Activated CD4-positive, alpha-beta T cell treated with anti-CD3 and anti-CD28 coated beads for 48 hours (primary cell): Measurements from ENCODE around the gene ZDHHC14.

ENCODE experiments used
- DNase-seq: peaks from one replicate; pipeline ENCODE4 v3.0.0-alpha.2; 2020

ZDHHC14 gene

DNA sequence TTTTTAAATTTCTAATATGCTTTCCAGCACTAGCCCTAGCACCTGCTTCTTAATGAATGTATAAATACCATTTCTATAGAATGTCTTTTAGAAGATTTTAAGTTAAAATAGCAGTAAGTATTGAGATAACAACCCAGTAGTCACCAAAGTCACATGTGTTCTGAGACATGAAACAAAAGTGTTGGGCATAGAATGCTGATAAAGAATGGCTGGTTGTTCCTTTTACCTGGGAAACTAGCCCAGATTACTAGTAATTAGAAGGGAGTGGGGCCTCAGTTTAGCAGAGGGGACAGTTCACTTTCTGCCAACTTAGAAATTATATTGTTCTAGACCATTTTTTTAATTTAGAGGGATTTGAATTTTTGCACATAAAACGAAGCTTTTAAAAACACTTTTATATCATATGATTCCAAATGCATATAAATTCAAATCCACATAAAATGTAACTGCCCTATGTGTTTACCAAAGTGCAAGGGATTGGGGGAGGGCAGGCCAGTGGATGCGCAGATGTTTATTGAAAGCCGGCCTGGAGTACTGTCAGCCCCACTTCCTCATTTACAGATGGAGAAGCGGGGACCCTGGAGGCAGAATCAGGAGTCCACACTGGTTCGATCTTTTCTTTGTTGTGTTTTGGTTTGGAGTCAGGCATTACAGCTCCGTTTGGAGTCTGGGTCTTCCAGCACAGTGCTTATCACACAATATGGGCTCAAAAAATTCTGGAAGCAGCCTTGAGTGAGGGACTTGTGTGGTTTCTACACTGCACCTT is 139.8 kb downstream of the ZDHHC14 start:
- no peak for DNase-seq

DNA sequence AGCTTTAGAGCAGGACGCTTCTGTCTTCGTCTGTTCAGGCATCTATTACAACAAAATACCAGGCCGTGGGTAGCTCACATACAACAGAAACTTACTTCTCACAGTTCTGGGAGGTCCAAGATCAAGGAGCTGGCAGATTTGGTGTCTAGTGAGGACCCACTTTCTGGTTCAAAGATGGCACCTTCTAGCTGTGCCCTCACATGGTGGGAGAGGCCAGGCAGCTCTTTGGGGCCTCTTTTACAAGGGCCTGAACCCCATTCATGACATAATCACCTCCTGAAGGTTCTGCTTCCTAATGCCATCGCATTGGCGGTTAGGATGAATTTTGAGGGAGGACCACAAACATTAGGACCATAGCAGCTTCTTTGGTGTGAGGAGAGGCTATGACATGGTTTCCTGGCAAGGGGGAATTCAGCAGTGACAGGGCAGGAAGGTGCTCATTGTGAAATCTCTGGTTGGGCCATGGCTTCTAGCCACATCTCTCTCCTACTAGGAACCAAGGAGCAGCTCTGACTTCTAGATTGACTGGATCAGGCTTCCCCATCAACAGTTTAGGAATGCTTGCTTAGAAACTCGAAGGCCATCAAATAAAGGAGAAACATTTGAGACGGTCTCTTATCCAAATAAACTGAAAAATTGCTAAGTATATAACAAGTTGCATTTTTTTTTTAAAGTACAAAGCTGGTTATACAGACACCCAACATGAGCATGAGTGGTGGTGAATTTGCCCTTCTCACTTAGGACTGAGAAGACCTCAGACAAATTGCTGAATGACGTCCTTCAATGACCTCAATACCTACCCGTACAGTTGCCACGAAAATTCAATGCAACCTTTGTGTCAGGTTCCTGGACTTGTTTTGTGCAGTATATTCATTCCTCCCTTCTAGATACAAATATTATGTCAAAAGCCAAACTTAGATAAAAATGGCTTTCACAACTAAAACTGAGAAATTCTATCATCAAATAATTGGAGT is 140.7 kb downstream of the ZDHHC14 start:
- DNase-seq = no peak

DNA sequence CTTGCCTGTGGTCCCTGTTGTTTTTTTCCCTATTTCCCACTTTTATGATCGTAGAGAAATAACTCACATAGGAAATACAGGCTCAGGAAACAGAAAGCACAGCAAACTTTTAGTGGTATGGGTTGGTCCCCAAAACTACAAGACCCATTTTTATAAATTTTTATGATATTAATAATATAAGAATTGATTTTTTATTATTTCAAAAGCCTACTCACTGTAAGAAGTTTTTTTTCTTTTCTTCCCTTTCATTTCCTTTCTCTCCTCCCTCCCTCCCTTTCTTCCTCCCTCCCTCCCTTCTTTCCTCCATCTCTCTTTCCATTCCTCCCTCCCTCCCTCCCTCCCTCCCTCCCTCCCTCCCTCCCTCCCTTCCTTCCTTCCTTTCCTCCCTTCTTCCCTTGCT is 141.5 kb downstream of the ZDHHC14 start:
- DNase-seq = no peak

DNA sequence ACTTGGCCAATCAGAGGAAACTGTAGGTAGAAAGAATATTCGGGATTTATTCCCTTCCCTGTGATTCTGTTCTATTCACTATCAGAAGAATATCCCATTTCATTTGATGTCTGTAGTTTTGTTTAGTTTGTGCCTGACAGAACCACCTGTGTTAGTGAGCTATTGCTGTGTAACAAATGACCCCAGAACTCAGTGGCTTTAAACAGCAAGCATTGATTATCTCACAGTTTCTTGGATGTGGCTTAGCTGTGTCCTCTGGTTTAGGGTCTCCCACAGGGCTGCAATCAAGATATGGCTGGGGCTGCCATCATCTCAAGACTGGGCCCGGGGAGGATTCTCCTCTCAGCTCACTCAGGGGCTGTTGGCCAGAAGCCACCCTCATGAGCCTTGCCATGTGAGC is 143.7 kb downstream of the ZDHHC14 start:
- DNase-seq = no peak

- DNase-seq = no peak
Observed at GRCh38 chr6:157525292-157525889, 144.4 kb downstream of the ZDHHC14 start.

DNA sequence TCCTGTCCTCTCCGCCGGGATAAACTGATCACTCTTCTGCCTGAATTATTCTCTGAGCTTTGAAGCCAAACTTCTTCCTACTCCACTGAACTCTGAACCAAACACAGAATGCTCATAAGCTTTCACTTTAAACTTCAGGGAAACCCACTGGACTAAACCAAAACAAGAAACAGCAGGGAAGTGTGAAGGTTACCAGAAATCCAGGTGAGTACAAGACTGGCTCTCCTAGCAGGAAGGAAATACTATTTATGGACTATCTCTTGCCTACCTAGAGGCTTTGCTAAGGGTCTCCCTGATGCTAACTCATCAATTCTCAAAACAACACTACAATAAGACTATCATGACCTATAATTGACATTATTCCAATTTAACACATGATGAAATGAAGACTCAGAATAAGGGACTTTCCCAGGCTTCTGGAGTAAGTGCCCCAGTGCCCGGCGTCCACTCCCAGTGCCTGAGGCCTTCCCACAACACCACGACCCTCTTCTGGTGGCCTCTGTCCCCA is 145.0 kb downstream of the ZDHHC14 start:
- no peak for DNase-seq

- DNase-seq = peak; percentile 11
Observed at GRCh38 chr6:157527471-157527907, 146.5 kb downstream of the ZDHHC14 start.

- DNase-seq = no peak
Observed at GRCh38 chr6:157528931-157529653, 148.1 kb downstream of the ZDHHC14 start.

DNA sequence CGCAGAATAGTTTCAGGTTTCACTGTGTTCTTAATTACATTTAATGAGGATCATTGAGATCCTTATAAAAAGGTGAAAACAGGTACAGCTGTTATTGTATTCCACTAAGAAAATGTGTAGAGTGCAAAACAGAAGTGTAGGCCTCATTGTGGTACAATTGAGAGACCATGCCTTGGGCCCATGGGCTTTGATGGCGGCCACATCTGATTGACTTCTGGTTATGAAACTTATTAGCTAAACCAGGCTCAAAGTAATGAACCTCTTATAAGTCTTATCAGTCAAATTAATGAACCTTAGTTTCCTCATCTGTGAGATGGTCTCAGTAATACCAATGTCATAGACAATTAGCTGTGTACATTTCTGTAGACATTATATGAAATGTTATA is 148.7 kb downstream of the ZDHHC14 start:
- no peak for DNase-seq

GRCh38 chr6:157530126-157530525 is 149.1 kb downstream of the ZDHHC14 start:
- no peak for DNase-seq

DNA sequence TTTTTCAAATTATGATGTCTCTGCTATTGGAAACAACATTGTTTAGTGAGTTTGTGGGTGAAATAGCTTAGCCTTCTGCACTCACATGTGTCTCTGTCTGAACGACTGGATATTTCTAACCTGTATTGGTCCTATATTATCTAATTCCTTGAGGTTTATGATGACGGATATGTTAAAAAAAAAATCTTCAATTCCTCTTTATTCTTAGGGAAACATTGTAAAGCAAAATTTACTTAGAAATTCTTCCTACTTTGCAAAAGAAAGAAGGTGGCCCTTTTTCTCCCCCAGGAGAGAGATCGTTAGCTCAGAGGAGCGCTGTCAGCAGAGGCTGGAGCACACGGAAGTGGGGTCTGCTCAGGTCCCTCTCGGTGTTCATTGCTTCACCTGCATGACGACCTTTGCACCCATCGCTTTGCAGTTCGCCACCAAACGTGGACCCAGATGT is 149.8 kb downstream of the ZDHHC14 start:
- no peak for DNase-seq

- no peak for DNase-seq
Observed at GRCh38 chr6:157531169-157531985, 150.4 kb downstream of the ZDHHC14 start.

DNA sequence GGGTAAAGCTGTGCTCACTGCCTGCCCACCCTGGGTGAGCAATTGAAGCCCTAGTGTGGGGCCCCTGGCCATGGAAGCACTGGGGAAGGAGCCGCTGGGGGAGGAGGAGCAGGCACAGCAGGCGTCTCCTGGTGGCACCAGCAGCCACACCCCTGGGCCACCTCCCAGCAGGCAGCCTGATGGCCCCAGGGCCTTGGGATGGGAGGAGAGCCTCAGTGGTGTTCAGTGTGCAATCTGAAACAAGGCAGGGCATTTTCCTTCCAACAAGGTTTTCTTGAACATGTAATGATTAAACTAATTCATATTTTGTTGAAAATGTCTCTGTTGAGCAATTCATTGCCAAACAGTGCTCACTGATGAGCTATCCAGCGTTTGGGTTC is 151.0 kb downstream of the ZDHHC14 start:
- DNase-seq = no peak

DNA sequence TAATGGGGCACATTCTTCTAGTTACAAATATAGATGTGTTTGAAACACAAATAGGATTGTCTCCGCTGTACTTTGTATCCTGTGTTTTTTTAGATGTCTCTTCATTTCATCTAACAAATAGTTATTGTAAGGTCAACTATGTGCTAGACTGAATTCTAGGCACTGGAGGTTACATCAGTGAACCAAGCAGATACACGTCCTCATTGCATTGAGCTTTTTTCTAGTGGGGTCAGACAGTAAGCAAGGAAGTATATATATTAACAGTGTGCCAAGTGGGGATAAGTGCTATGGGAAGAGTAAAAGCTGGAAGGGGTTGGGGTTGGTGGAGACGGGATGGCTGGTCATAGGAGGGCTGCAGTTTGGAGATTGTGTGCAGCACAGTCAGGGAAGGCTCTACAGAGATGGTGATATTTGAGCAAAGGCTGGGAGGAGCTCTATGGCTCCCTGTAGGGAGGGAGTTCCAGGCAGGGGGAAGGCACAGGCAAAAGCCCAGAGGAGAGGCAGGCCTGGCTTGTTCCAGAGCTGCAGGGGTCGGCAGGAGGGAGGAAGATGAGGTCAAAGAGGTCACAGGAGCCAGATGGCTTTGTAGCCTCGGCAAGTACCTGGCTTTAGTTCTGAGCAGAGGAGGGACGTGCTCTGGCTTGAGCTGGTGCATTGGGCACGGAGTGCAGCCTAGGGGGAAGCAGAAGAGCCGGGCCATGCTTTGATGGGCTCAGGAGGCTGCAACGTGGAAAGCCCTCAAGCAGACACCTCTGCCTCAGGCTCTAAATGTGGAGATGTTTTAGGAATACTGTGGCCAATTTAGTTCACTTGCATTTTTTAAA is 152.3 kb downstream of the ZDHHC14 start:
- no peak for DNase-seq

GRCh38 chr6:157534134-157534871 is 153.3 kb downstream of the ZDHHC14 start:
- no peak for DNase-seq

DNA sequence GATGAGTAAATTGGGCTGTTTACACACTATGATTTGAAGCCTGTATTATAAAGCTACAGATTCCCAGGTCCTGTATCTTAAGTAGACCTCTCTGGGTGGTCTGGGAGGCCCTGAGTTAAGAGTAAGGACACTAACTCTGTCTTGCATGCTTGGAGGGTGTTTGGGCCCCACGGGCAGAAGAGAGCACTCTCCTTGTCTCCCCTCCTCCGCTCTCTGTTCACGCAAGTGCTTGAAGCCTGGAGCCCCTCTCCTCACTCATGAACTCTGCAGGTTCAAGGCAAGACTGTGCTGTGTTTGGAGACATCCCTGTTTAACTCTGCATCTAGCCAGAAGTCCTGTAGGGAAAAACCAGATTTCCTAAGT is 154.0 kb downstream of the ZDHHC14 start:
- no peak for DNase-seq

- peak; percentile 19 for DNase-seq
Observed at GRCh38 chr6:157535340-157536222, 154.6 kb downstream of the ZDHHC14 start.

GRCh38 chr6:157536223-157536545 is 155.2 kb downstream of the ZDHHC14 start:
- no peak for DNase-seq

DNA sequence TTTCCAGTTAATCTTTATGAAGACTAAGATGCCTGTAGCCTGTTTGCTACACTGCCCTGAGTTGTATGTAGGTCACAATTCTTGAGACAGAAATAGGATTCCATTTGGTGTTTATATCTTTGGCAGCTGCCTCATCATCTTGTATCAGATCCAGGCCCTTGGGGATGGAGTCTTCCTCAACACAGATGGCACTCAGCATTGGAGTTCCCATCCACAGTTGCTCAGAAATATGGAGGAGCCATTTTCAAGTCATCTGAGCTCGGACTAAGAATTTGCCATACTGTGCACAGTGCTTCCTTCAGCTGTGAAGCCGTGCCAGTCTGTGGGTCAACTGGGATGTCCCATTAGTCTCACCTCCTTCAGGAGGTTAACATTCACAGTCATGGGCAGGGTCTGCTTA is 156.6 kb downstream of the ZDHHC14 start:
- DNase-seq = no peak
